H7 (cell line): ENCODE data around the gene SULT4A1. TPM values are rescaled to one million over a fixed set of nuclear protein-coding genes. Genes with fewer than 3 reads are reported as not detected.

Experiments used
- total RNA-seq: library from RNA; depleted of rRNA; stranded (reverse); fragments of >200 nt; shearing (Covaris generic); gene quantifications from 2 replicates; pipeline ENCODE4 v1.2.3, GENCODE V29; 2014; rRNA removed

SULT4A1 gene
- total RNA-seq, 1 experiment from 2014 or later, result 6.3 TPM

Other genes starting within 250 kb of the SULT4A1 start
- gene EFCAB6, start 50.2 kb downstream of the SULT4A1 start, total RNA-seq, result 0.31 and 0.63 TPM in 2 replicates
- 2.2 and 4.0 TPM in 2 replicates for gene PNPLA5, start 29.5 kb upstream of the SULT4A1 start, total RNA-seq
- gene PNPLA3, start 61.3 kb upstream of the SULT4A1 start, total RNA-seq, result 10.7 and 15.0 TPM in 2 replicates
- gene SAMM50, start 92.9 kb upstream of the SULT4A1 start, total RNA-seq, result 47.6 and 52.0 TPM in 2 replicates
- 19.9 and 37.9 TPM in 2 replicates for gene PARVB, start 161.8 kb upstream of the SULT4A1 start, total RNA-seq